ENCODE results near the gene NTRK2. TPM values are rescaled to one million over a fixed set of nuclear protein-coding genes. Genes with fewer than 3 reads are reported as not detected.
A peak's percentile ranks its signal among the peaks of the same experiment; 100 is the strongest.

The NTRK2 gene
- total and polyA plus RNA-seq, 3 donors from 2014 or later = 5.3 to 10.8 (median 5.6) TPM

- Histone ChIP-seq H3K27me3 (no peaks in the 10 kb centered on the region), H3K9me3 (no peaks in the 10 kb centered on the region), H3K36me3 (ENCODE audit: low read depth, missing control alignments) (no peaks in the 10 kb centered on the region), H3K4me3 (no peak overlapping the region), H3K4me1 (peaks cover 5% of the 10 kb centered on the region), H3K27ac (no peak overlapping the region)
- intact Hi-C loops (cut with DNase I; ENCODE audit: low total_unique reads) = no loop called here
- DNase-seq = peak; percentile 20
- 63 to 78% methylated on average over 3 of the region's 3 CpGs for WGBS, 2 donors
- TF ChIP-seq POLR2A (IDR thresholded peaks at IDR 0.05) = no peak
- TF ChIP-seq CTCF (IDR thresholded peaks at IDR 0.05) = no peak
Observed at GRCh38 chr9:85042981-85043647, 373.6 kb downstream of the NTRK2 start.

- Histone ChIP-seq H3K27me3 (no peaks in the 10 kb centered on the region), H3K27ac (no peak overlapping the region), H3K9me3 (no peaks in the 10 kb centered on the region), H3K4me3 (no peak overlapping the region), H3K36me3 (ENCODE audit: low read depth, missing control alignments) (no peaks in the 10 kb centered on the region), H3K4me1 (peaks cover 5% of the 10 kb centered on the region)
- 90 to 93% methylated on average over 6 of the region's 6 CpGs for WGBS, 2 donors
- intact Hi-C loops (cut with DNase I; ENCODE audit: low total_unique reads) = no loop called here
- no peak for DNase-seq
- TF ChIP-seq POLR2A (IDR thresholded peaks at IDR 0.05) (no peak), CTCF (IDR thresholded peaks at IDR 0.05) (no peak)
Observed at GRCh38 chr9:85045271-85045670, 375.7 kb downstream of the NTRK2 start.

GRCh38 chr9:85046475-85046874 is 376.9 kb downstream of the NTRK2 start:
- TF ChIP-seq POLR2A (IDR thresholded peaks at IDR 0.05) (no peak), CTCF (IDR thresholded peaks at IDR 0.05) (no peak)
- intact Hi-C loops (cut with DNase I; ENCODE audit: low total_unique reads) = no loop called here
- no peaks in the 10 kb centered on the region for H3K9me3 ChIP-seq
- H3K4me3 ChIP-seq = no peak overlapping the region
- H3K27me3 ChIP-seq = no peaks in the 10 kb centered on the region
- no peak overlapping the region for H3K27ac ChIP-seq
- DNase-seq = no peak
- peaks cover 2% of the 10 kb centered on the region for H3K4me1 ChIP-seq
- no peaks in the 10 kb centered on the region for H3K36me3 ChIP-seq (ENCODE audit: low read depth, missing control alignments)
- 83 to 84% methylated on average over 4 of the region's 4 CpGs for WGBS, 2 donors

GRCh38 chr9:85053206-85053786 is 383.8 kb downstream of the NTRK2 start:
- Histone ChIP-seq H3K4me3 (no peak overlapping the region), H3K27ac (no peak overlapping the region), H3K4me1 (no peaks in the 10 kb centered on the region), H3K9me3 (no peaks in the 10 kb centered on the region), H3K36me3 (ENCODE audit: low read depth, missing control alignments) (no peaks in the 10 kb centered on the region), H3K27me3 (no peaks in the 10 kb centered on the region)
- intact Hi-C loops (cut with DNase I; ENCODE audit: low total_unique reads) = no loop called here
- TF ChIP-seq POLR2A (IDR thresholded peaks at IDR 0.05) (no peak), CTCF (IDR thresholded peaks at IDR 0.05) (no peak)
- no peak for DNase-seq
- 36 to 43% methylated on average over 2 of the region's 2 CpGs for WGBS, 2 donors

- Histone ChIP-seq H3K9me3 (no peaks in the 10 kb centered on the region), H3K36me3 (ENCODE audit: low read depth, missing control alignments) (no peaks in the 10 kb centered on the region), H3K27me3 (no peaks in the 10 kb centered on the region), H3K27ac (no peak overlapping the region), H3K4me3 (no peak overlapping the region), H3K4me1 (no peaks in the 10 kb centered on the region)
- TF ChIP-seq CTCF (IDR thresholded peaks at IDR 0.05) (no peak), POLR2A (IDR thresholded peaks at IDR 0.05) (no peak)
- 88 to 95% methylated on average over 4 of the region's 4 CpGs for WGBS, 2 donors
- intact Hi-C loops (cut with DNase I; ENCODE audit: low total_unique reads) = no loop called here
- DNase-seq = no peak
Observed at GRCh38 chr9:85054017-85054416, 384.5 kb downstream of the NTRK2 start.
